Lower leg skin (tissue), 4 donors: Measurements from ENCODE around the gene ARHGAP11A. TPM values are rescaled to one million over a fixed set of nuclear protein-coding genes. Genes with fewer than 3 reads are reported as not detected.

Source experiments
- DNase-seq, 2 donors: peaks; one replicate each; pipeline ENCODE4 v3.0.0-alpha.2; 2019; ENCODE audit warnings: low spot score in 2 of 2
- H3K4me3 ChIP-seq: fragments of 200-600 bp; sonication (generic); 2 replicates; pipeline ENCODE4 v1.5.1; 2017; ENCODE audit warnings: mild to moderate bottlenecking, low read depth; ENCODE audit not compliant: poor library complexity, severe bottlenecking
- CTCF ChIP-seq, 3 donors: fragments of 450-650 bp; IDR thresholded peaks; one replicate each; pipeline ENCODE4 v1.5.1; 2016; ENCODE audit warnings: antibody characterized with exemption in 3 of 3, mild to moderate bottlenecking in 3 of 3, moderate library complexity in 2 of 3
- POLR2A ChIP-seq, 2 donors: fragments of 450-650 bp; IDR thresholded peaks; one replicate each; pipeline ENCODE4 v1.6.1; 2016 to 2017; ENCODE audit warnings: antibody characterized with exemption in 2 of 2, mild to moderate bottlenecking in 1 of 2, moderate library complexity in 1 of 2
- WGBS, 2 donors: methylation state at CpG; one replicate each; pipeline ENCODE4 v1.1.5; 2018; 5-methylcytosine and 5-hydroxymethylcytosine counted together
- intact Hi-C: fragments of 100-400 bp; cut with DNase I; formaldehyde crosslinking; loops from one replicate; pipeline ENCODE4 v1.15.0; 2023; ENCODE audit warnings: low total_unique reads
- total RNA-seq, 4 donors: library from RNA; depleted of rRNA; stranded (reverse); fragments of >200 nt; gene quantifications; one replicate each; pipeline ENCODE4 v1.1.0, GENCODE V29; 2016

Gene ARHGAP11A
- total RNA-seq, 4 donors from 2014 or later: 3.5 to 8.1 (median 4.7) TPM

DNA sequence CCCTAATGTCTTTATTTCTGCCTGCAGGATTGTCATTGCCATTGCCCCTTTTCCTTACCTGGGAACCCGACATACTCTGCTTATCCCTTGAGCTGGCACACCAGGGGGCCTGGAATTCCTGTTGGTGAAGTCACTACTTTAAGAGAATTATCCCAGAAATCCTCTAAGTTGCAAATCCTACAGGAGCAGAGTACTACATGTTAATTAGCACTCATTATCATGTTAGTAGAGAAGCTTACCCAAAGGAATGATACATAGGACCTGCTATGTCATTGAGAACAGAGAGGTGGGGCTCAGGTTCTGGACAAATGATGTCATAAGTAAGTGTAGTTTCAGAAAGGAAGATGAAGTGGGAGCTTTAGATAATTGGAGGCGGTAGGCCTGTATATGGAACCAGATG, 53.6 kb downstream of the ARHGAP11A start:
- WGBS, 2 donors: 88 to 93% methylated on average over 2 of the region's 2 CpGs
- no peak overlapping the region for H3K4me3 ChIP-seq
- no peak for DNase-seq
- TF ChIP-seq POLR2A (IDR thresholded peaks at IDR 0.05) (no peak), CTCF (IDR thresholded peaks at IDR 0.05) (no peak)
- intact Hi-C loops: no loop called here

DNA sequence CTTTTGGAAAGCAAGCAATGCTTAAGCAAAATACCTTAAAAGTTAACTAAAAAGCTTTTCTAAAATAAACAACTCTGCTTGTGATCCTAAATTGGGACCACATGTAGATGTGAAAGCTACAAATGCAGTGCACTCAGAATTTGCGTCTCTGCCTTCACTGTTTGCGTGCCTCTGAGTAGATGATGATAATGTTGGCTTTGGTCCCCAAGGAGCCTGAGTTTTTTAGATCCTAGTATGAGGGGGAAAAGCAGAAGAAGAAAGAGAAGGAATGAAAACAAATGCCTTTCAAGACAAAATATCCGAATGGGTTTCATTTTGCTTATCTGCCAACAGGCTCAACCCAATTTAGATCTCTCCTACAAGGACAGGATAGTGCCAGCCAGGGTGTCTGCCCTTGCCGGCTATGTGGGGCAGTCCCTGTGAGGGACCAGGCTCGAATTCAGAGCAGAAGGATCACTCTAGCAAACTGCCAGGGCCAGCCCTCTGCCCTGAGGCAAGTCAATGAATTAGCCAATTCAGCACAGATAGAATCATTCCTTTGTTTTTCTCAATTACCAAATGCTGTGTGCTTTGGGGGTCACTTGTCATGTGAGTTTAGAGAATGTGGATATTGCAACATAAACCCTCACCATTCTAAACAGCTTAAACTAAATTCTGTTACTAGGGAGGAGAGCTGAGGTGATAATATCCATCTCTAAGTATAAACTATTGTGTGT, 54.8 kb downstream of the ARHGAP11A start:
- intact Hi-C loops: no loop called here
- 25 to 38% methylated on average over 5 of the region's 5 CpGs for WGBS, 2 donors

DNA sequence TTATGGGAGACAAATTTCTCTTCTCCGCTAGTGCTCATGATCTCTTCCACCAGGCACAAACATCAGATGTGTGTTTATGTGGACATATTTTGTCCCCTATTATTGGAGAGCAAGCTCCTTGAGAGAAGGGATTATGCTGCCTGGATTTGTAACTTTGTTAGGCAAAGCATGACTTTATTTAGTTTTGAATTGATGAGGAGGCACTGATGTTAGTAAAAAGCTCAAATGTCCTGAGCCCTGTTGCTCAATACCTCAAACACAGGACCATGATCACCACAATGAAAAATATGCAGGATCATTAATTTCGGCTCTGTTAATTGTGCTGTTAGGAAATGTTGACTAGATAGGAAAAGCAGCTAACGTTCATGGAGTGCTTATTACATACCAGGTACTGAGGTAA, 55.3 kb downstream of the ARHGAP11A start:
- no peak overlapping the region for H3K4me3 ChIP-seq
- no peak for DNase-seq
- WGBS, 2 donors: 68 to 71% methylated on average over 3 of the region's 3 CpGs
- intact Hi-C loops: no loop called here
- TF ChIP-seq POLR2A (IDR thresholded peaks at IDR 0.05): no peak
- TF ChIP-seq CTCF (IDR thresholded peaks at IDR 0.05): no peak

More for the DNA sequence above, 54.8 kb downstream of the ARHGAP11A start:
- no peak overlapping the region for H3K4me3 ChIP-seq
- TF ChIP-seq POLR2A (IDR thresholded peaks at IDR 0.05) (no peak), CTCF (IDR thresholded peaks at IDR 0.05) (no peak)
- DNase-seq: peak; percentile 51 to 94

DNA sequence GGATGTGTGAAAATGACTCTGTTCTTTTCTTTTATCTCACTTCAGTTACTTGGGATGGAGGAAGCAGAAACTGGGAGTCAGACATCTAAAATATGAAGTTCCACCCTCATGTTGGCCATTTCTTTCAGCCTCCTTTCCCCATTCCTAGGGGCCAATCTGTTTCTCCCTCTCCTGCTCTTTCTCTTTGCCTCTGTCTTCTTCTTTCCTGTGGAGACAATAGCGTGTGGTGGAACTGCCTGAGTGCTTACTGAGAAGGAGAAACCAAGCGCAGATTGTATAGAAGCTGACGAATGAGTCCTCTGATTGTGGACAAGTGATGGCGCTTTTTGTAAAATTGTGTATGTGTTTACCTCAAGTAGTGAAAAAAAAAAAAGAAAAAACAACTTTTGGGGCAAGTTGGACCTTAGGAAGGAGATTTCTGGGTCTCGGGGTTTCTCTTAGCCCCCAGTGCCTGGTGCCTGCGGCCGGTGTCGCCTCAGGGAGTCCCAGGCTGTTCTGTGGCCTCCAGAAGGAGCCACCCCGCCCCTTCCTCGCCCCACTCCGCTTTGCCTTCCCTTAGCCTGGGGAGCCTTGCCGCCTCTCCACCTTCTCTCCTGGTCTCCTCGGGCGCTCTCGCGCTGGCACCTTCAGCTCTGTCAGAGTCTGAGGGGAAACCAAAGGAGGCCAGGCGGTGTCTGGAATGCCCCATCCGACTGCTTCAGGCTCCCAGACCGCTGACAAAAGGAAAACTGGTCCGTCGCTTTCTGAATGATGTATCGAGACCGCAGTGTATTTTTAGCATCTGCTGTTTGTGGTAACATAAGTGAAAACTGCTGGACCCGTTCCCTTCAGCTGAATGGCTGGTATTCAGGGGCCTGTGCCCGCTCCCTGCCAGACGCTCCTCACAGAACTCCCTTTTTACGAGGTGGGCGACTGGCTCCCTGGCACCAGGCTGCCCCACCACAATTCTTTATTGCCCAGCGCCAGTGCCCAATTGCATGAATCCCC, 56.3 kb downstream of the ARHGAP11A start:
- intact Hi-C loops: no loop called here
- WGBS, 2 donors: 66 to 72% methylated on average over 27 to 29 of the region's 29 CpGs
- no peak for TF ChIP-seq POLR2A (IDR thresholded peaks at IDR 0.05)
- no peak for TF ChIP-seq CTCF (IDR thresholded peaks at IDR 0.05)
- no peak overlapping the region for H3K4me3 ChIP-seq
- DNase-seq: no peak

GRCh38 chr15:32674681-32675080, 59.4 kb downstream of the ARHGAP11A start:
- intact Hi-C loops: no loop called here
- 80 to 84% methylated on average over 2 of the region's 2 CpGs for WGBS, 2 donors
- H3K4me3 ChIP-seq: no peak overlapping the region
- DNase-seq: no peak
- TF ChIP-seq CTCF (IDR thresholded peaks at IDR 0.05) (no peak), POLR2A (IDR thresholded peaks at IDR 0.05) (no peak)
